Osteoblast (primary cell): ENCODE results near the gene CD300LG. TPM values are rescaled to one million over a fixed set of nuclear protein-coding genes. Genes with fewer than 3 reads are reported as not detected.
"Not testable (repeated sequence)": the region's sequence is repeated elsewhere in the genome, so short reads cannot be mapped to it uniquely, and the experiment has no call there.

ENCODE experiments used
- DNase-seq: peaks from one replicate; pipeline ENCODE4 v3.0.0; 2011; ENCODE audit warnings: low spot score, mixed read lengths; ENCODE audit not compliant: insufficient read length; ENCODE audit errors: missing footprints
- H2AFZ ChIP-seq: 2 replicates; pipeline ENCODE4 v1.6.0; 2011; ENCODE audit warnings: mild to moderate bottlenecking, low read length
- H3K27ac ChIP-seq: 2 replicates; pipeline ENCODE4 v1.5.1; 2011; ENCODE audit warnings: mild to moderate bottlenecking, low read depth, low read length, moderate library complexity
- H3K27me3 ChIP-seq: 2 replicates; pipeline ENCODE4 v1.6.0; 2012; ENCODE audit warnings: mild to moderate bottlenecking, control low read depth, inconsistent platforms, low read length, moderate library complexity; ENCODE audit not compliant: insufficient read depth
- H3K36me3 ChIP-seq: 2 replicates; pipeline ENCODE4 v1.5.1; 2011; ENCODE audit warnings: mild to moderate bottlenecking, low read length, control low read depth, moderate library complexity; ENCODE audit not compliant: insufficient read depth
- H3K4me1 ChIP-seq: 2 replicates; pipeline ENCODE4 v1.5.1; 2011; ENCODE audit warnings: mild to moderate bottlenecking, low read length, control low read depth, moderate library complexity; ENCODE audit not compliant: insufficient read depth
- H3K4me2 ChIP-seq: 2 replicates; pipeline ENCODE4 v1.6.0; 2011; ENCODE audit warnings: mild to moderate bottlenecking, low read length; ENCODE audit not compliant: insufficient read depth
- H3K4me3 ChIP-seq: fragments of 200-600 bp; sonication (generic); 3 replicates; pipeline ENCODE4 v1.5.1; 2012; ENCODE audit warnings: mild to moderate bottlenecking, low read length, inconsistent platforms; ENCODE audit not compliant: insufficient read depth
- H3K79me2 ChIP-seq: 2 replicates; pipeline ENCODE4 v1.6.0; 2012; ENCODE audit warnings: mild to moderate bottlenecking, low read length, control low read depth, inconsistent platforms; ENCODE audit not compliant: insufficient read depth
- H3K9me3 ChIP-seq: 2 replicates; pipeline ENCODE4 v1.5.1; 2011; ENCODE audit warnings: low read depth, low read length, control low read depth
- H4K20me1 ChIP-seq: 2 replicates; pipeline ENCODE4 v1.6.0; 2012; ENCODE audit warnings: mild to moderate bottlenecking, low read length, control low read depth; ENCODE audit not compliant: insufficient read depth
- CTCF ChIP-seq: IDR thresholded peaks from 2 replicates; pipeline ENCODE4 v1.5.1; 2011; ENCODE audit warnings: mild to moderate bottlenecking, low read depth, low read length, moderate library complexity; ENCODE audit errors: extremely low read depth
- total RNA-seq: library from RNA; depleted of rRNA; stranded (reverse); fragments of >200 nt; gene quantifications from 2 replicates; pipeline ENCODE4 v1.2.3, GENCODE V29; 2012

CD300LG gene
- total RNA-seq, 1 donor, result not detected

- no peak overlapping the region for H3K4me3 ChIP-seq
- H3K4me1 ChIP-seq, result no peaks in the 10 kb centered on the region
- no peak overlapping the region for H3K4me2 ChIP-seq
- H3K27ac ChIP-seq, result no peak overlapping the region
- H3K36me3 ChIP-seq, result no peaks in the 10 kb centered on the region
- no peak overlapping the region for H2AFZ ChIP-seq
- peak; percentile 30 for DNase-seq
- no peaks in the 10 kb centered on the region for H3K27me3 ChIP-seq
- no peaks in the 10 kb centered on the region for H3K9me3 ChIP-seq
- TF ChIP-seq CTCF, result no peak
- no peaks in the 10 kb centered on the region for H4K20me1 ChIP-seq
- no peaks in the 10 kb centered on the region for H3K79me2 ChIP-seq
Measured at GRCh38 chr17:43841282-43841681, 5.7 kb upstream of the CD300LG start.

GRCh38 chr17:43842091-43842974 lies 4.6 kb upstream of the CD300LG start:
- not testable (repeated sequence) for H3K4me1 ChIP-seq, H3K79me2 ChIP-seq, H3K27ac ChIP-seq, H3K9me3 ChIP-seq, H2AFZ ChIP-seq, H3K4me3 ChIP-seq, H3K4me2 ChIP-seq, H3K27me3 ChIP-seq, H4K20me1 ChIP-seq, H3K36me3 ChIP-seq
- peak; percentile 34 for DNase-seq

DNA sequence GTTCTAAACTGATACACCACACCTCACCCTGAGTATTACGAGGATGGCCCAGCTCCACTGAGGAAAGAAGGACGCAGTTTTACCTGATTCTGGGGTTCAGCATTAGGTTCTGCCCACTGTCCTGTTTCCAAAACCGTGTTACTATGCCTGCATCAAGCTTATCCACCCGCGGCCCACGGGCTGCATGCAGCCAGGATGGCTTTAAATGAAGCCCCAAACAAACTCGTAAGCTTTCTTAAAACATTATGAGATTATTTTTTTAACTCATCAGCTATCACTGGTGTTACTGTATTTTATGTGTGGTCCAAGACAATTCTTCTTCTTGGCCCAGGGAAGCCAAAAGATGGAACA lies 4.0 kb upstream of the CD300LG start:
- Histone ChIP-seq H2AFZ (no peak overlapping the region), H3K9me3 (no peaks in the 10 kb centered on the region), H4K20me1 (no peaks in the 10 kb centered on the region), H3K27ac (no peak overlapping the region), H3K36me3 (no peaks in the 10 kb centered on the region), H3K4me2 (no peak overlapping the region), H3K4me1 (peaks cover 3% of the 10 kb centered on the region), H3K27me3 (peaks cover 4% of the 10 kb centered on the region), H3K4me3 (no peak overlapping the region), H3K79me2 (no peaks in the 10 kb centered on the region)
- TF ChIP-seq CTCF, result no peak
- no peak for DNase-seq

- no peaks in the 10 kb centered on the region for H4K20me1 ChIP-seq
- peaks cover 3% of the 10 kb centered on the region for H3K4me1 ChIP-seq
- H3K27me3 ChIP-seq, result peaks cover 5% of the 10 kb centered on the region
- H3K4me2 ChIP-seq, result no peak overlapping the region
- TF ChIP-seq CTCF, result no peak
- H3K27ac ChIP-seq, result no peak overlapping the region
- no peaks in the 10 kb centered on the region for H3K9me3 ChIP-seq
- DNase-seq, result peak; percentile 41
- H3K36me3 ChIP-seq, result no peaks in the 10 kb centered on the region
- H3K4me3 ChIP-seq, result no peak overlapping the region
- no peak overlapping the region for H2AFZ ChIP-seq
- no peaks in the 10 kb centered on the region for H3K79me2 ChIP-seq
Measured at GRCh38 chr17:43844241-43844640, 2.7 kb upstream of the CD300LG start.
